ENCODE measurements around the gene UNC13D. TPM values are rescaled to one million over a fixed set of nuclear protein-coding genes. Genes with fewer than 3 reads are reported as not detected.
A peak's percentile ranks its signal among the peaks of the same experiment; 100 is the strongest.
"Not testable (repeated sequence)": the region's sequence is repeated elsewhere in the genome, so short reads cannot be mapped to it uniquely, and the experiment has no call there.

Gene UNC13D
- total RNA-seq, 1 donor, result 0.86 TPM

DNA sequence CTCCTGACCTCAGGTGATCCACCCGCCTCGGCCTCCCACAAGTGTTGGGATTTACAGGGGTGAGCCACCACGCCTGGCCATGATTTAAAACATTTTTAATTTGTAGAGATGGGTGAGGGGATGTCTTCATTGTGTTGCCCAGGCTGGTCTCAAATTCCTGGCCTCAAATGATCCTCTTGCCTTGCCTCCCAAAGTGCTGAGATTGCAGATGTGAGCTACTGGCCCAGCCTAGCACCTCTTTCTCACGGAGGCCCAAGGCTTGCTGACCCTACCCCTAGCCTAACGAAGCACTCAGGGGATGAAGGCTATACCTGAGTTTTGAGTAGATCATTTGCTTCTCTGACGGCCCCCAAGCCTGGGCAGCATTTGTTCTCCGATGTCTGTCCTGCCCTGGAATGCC lies 33.0 kb downstream of the UNC13D start:
- DNase-seq (ENCODE audit: low read depth), result no peak
- TF ChIP-seq, protein P1, sequence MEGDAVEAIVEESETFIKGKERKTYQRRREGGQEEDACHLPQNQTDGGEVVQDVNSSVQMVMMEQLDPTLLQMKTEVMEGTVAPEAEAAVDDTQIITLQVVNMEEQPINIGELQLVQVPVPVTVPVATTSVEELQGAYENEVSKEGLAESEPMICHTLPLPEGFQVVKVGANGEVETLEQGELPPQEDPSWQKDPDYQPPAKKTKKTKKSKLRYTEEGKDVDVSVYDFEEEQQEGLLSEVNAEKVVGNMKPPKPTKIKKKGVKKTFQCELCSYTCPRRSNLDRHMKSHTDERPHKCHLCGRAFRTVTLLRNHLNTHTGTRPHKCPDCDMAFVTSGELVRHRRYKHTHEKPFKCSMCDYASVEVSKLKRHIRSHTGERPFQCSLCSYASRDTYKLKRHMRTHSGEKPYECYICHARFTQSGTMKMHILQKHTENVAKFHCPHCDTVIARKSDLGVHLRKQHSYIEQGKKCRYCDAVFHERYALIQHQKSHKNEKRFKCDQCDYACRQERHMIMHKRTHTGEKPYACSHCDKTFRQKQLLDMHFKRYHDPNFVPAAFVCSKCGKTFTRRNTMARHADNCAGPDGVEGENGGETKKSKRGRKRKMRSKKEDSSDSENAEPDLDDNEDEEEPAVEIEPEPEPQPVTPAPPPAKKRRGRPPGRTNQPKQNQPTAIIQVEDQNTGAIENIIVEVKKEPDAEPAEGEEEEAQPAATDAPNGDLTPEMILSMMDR (IDR thresholded peaks at IDR 0.05; ENCODE audit: insufficient read depth, low read depth, low read length), result no peak
- H3K4me3 ChIP-seq (ENCODE audit: low read depth, low read length), result no peak overlapping the region

DNA sequence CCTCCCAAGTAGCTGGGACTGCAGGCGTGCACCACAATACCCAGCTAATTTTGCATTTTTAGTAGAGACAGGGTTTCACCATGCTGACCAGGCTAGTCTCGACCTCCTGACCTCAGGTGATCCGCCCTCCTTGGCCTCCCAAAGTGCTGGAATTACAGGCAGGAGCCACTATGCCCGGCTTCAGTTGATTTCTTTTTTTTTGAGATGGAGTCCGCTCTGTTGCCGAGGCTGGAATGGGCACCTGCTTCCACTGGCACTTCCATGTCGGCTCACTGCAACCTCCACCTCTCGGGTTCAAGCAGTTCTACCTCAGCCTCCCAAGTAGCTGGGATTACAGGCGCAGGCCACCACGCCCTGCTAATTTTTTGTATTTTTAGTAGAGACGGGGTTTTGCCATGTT lies 33.4 kb downstream of the UNC13D start:
- not testable (repeated sequence) for DNase-seq (ENCODE audit: low read depth); H3K4me3 ChIP-seq (ENCODE audit: low read depth, low read length)

DNA sequence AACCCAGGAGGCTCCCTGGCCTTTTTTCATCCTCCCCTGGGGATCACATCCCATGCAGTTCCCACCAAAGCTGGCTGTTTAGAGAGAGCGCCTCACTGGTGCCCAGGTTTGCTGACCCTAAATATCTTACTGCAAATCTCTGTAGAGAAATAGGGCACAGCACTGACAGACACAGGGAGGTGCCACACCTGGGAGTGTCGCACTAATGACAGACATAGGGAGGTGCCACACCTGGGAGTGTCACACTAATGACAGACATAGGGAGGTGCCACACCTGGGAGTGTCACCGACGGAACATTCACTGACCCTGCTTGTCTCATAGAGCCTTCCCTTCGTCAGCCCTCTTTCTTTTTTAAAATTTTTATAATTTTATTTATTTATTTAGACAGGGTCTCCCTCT lies 34.0 kb downstream of the UNC13D start:
- no peak for DNase-seq (ENCODE audit: low read depth)
- no peak overlapping the region for H3K4me3 ChIP-seq (ENCODE audit: low read depth, low read length)
- TF ChIP-seq, protein P1 (IDR thresholded peaks at IDR 0.05; ENCODE audit: insufficient read depth, low read depth, low read length), result no peak

DNA sequence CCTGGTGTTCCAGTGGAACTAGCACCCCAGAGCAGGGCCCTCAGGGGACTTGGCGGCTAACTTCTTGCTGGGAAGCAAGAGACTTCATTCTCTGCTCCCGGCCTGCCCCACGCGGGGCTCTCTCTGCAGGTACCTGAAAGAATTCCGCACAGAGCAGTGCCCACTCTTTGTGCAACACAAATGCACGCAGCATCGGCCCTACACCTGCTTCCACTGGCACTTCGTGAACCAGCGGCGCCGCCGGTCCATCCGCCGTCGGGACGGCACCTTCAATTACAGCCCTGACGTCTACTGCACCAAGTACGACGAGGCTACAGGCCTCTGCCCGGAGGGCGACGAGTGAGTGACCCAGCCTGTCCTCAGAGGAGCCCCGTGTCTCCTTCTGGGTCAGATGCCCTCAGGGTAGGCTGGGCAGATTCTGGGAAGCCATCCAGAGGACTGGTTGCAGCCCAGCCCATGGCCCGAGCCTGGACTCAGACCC lies 34.5 kb downstream of the UNC13D start:
- TF ChIP-seq, protein P1 (IDR thresholded peaks at IDR 0.05; ENCODE audit: insufficient read depth, low read depth, low read length), result no peak
- DNase-seq (ENCODE audit: low read depth), result no peak
- H3K4me3 ChIP-seq (ENCODE audit: low read depth, low read length), result no peak overlapping the region

DNA sequence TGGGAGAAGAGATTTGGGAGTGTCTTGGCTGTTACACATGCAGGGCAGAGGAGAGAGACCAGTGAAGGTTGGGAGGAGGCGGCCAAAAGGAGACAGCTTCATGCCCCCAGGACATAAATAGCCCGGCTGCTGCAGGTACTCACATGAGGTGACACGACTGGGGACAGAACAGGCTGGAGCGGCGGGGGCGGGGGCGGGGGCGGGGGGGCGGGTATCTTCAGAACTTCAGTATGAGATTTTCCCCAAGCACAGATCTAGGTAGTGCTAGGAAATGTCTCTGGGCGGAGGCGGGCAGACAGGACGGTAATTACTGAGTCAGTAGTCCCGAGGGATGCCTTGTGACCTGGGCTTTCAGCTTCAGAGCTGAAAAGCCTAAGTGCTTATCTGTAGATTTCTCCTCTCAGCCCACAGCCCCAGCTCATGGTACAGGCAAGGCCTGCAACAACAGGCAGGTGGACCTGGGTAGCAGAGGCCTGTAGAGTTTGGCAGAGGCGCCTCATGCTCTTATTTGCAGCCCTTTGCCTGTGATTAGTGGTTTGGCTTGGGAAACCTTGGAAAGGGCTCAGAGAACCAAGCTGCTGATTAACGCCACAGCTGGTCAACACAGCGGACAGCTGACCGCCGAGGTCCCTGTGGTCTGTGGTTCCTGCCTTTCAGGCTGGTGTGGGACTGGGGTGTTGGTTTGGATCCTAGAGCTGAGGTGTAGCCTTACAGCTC lies 35.1 kb downstream of the UNC13D start:
- DNase-seq (ENCODE audit: low read depth), result peak; percentile 78
- no peak overlapping the region for H3K4me3 ChIP-seq (ENCODE audit: low read depth, low read length)
- TF ChIP-seq, protein P1 (IDR thresholded peaks at IDR 0.05; ENCODE audit: insufficient read depth, low read depth, low read length), result no peak

DNA sequence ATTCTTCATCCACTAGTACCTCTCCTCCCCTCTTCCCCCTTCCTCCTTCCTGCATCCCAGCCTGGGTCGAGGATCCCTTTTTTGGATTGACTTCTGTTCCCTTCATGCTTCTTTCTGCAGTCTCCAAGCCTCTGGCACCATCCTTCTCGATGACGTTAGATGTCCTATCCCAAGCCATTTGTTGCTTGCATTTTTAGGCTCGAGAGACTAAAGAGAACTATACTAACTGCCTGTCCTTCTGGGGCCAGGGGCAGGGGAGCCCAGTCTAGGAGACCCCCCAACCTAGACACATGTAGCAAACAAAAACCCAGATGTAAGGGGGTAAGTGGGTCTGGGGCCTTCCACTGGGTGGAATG lies 35.7 kb downstream of the UNC13D start:
- no peak for DNase-seq (ENCODE audit: low read depth)
- TF ChIP-seq, protein P1 (IDR thresholded peaks at IDR 0.05; ENCODE audit: insufficient read depth, low read depth, low read length), result no peak
- H3K4me3 ChIP-seq (ENCODE audit: low read depth, low read length), result no peak overlapping the region

DNA sequence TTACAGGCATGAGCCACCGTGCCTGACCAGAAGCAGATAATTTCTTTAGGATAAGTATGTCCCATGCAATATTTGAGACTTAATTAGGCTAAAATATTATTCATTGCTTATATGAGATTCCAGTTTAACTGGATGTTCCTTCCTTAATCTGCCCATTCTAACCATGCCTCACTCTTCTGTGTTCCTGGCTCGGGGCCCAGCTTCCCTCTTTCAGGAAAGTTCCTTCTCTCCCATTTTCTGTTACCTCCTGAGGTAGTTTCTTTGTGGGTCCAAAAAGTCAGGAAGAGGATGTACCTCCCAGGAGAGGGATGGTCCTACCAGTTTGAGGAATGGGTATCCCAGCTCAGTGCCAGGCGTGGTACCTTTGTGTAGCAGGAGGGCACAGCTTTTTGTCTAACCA lies 36.3 kb downstream of the UNC13D start:
- no peak for DNase-seq (ENCODE audit: low read depth)
- TF ChIP-seq, protein P1 (IDR thresholded peaks at IDR 0.05; ENCODE audit: insufficient read depth, low read depth, low read length), result no peak

More for the DNA sequence above, 36.3 kb downstream of the UNC13D start:
- H3K4me3 ChIP-seq (ENCODE audit: low read depth, low read length), result no peak overlapping the region

Measured in fibroblast of villous mesenchyme (primary cell).